ENCODE data around the gene GOLGA1.
"Not testable (repeated sequence)": the region's sequence is repeated elsewhere in the genome, so short reads cannot be mapped to it uniquely, and the experiment has no call there.

GOLGA1 gene

DNA sequence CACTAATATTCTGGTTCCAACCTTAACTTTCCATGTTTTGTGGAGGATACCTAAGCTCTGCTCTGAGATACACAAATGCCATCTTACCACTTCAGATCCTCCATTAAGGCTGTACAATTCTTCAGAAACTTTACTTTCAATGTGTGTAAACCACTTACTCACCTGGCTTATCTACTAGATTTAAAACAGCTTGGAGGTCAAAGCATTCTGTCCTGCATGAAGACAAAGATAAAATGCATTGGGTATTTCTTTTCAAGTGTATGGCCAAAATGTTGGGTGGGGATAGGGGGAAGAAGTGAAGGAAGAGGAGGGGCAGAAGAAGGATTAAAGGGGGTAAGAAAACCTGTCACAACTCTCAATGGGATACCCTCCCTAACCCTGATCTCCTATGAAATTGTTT lies 939 bp downstream of the GOLGA1 start:
- no peak for DNase-seq (ENCODE audit: low read depth)

DNA sequence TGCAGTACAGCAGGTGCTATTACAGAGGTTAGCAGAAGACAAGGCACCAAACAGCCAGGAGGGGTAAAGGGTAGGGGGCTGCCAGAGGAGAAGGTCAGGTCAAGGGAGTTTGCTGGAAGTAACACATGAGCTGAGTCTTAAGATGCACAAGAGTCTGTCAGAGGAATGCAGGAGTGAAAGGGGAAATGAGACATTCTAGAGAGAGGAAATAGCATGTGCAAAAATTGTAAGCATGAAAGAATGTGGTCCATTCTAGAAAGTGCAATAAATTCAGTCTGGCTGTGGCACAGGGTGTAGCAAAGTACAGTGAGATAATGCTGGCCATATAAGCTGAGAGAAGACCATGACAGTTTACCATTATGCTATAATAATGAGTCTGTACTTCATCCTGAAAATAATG lies 6.6 kb downstream of the GOLGA1 start:
- no peak for DNase-seq (ENCODE audit: low read depth)

DNA sequence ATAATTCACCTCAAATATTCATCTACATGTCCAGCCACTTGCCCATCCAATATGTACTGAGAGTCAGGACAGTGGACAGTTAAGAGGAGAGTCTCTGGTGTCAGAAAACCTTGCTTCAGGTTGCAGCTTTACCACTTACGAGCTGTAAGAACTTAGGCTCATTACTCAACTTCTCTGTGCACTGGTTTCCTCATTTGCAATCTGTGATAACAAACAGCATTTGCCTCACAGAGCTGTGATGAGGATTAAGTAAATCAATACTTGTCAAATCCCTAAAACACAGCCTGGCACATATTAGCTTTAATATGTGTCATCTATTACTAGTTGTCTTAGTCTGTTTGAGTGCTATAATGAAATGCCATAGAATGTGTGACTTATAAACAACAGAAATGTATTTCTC lies 8.6 kb downstream of the GOLGA1 start:
- no peak for DNase-seq (ENCODE audit: low read depth)

DNA sequence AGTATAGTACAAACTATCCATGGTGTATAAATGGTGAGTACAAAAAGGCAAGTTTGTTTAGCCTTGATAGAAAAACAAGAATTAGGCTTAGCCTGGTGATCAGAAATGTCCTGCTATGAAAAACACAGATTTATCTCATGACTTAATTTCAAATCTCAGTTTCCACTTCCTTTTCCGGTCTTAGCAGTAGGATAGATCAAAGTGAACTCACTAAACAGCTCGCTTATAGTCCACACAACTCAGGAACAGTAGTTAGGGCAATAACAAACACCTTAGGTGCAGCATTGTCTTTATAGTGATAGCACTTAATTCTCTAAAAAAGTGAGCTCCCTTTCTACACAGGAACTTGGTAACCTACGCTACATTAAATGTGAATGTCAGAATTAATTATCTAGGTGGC lies 11.4 kb downstream of the GOLGA1 start:
- DNase-seq (ENCODE audit: low read depth), result no peak

DNA sequence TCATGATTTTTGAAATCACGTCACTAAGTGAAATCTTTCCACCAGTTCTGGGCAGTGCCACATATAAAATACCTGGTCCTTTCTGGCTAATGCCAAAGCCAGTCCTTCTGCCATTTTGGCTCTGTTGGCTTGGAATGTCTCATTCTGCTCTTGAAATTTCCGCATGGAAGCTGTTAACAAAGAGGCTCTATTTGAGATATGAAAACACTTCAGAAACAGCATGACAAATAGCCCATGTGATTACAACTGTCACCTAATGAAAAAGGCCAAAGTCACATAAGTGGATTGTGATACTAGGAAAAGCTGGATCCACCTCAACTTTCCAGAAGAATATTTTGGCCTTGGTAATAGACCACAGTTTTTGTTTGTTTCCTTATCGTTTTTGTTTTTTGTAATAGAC lies 12.8 kb downstream of the GOLGA1 start:
- no peak for DNase-seq (ENCODE audit: low read depth)

DNA sequence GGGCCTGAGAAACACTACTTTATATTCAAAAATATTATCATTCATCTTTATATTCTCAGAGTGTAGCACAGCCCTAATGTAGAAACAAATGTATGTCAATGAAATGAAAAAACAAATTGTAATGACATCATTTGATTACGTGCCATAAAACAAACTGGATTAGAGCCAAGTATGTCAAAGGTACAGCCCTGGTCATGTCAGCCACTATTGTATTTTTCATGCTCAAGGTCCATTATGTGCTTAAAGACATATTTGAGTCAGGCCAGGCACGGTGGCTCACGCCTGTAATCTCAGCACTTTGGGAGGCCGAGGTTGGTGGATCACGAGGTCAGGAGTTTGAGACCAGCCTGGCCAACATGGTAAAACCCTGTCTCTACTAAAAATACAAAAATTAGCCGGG lies 20.5 kb downstream of the GOLGA1 start:
- not testable (repeated sequence) for DNase-seq (ENCODE audit: low read depth)

DNA sequence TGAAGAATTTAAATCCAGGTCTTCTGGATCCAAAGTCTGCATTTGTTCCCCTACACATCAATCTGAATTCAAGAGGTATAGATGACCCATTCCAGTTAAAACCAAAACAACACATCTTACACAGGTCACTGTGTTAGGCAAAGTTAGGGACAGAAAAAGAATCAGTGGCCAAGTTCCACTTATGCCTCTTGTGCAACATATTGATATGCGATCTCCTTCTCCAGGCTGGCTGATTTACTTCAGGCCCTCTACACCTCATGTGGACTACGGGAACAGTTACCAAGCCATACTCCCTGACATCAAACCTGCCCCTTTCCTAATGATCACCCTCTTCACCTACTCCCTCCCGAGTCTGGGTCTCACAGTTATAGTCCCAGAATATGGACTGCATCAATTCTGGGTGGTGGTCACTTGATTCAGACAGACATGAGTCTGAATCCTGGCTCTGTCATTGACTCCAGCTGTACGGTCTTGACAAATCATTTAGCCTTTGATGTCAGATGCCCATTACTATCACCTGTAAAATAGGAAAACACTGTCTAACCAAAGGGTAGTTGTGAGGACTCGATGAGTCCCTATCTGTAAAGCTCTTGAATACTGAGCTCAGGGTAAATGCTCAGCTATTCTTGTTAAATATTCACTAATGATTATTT lies 26.0 kb downstream of the GOLGA1 start:
- DNase-seq (ENCODE audit: low read depth), result no peak

DNA sequence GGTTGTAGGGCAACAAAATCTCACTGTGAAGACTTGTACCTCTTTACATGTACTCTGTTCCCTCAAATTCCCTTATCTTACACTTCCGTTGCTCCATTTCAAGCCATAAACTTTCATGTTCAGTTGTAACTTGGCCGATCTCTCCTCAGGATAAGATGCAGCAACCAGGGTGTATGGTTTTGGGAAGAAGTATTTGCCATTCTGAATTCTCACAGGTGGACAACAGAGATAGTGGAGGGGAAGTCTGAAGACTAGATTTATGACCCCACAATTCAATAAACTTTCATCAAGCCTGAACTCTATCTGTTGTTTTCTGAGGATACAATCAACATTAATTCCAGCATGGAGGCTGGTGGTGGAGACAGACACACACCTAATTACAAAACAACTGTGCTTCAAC lies 27.5 kb downstream of the GOLGA1 start:
- no peak for DNase-seq (ENCODE audit: low read depth)

DNA sequence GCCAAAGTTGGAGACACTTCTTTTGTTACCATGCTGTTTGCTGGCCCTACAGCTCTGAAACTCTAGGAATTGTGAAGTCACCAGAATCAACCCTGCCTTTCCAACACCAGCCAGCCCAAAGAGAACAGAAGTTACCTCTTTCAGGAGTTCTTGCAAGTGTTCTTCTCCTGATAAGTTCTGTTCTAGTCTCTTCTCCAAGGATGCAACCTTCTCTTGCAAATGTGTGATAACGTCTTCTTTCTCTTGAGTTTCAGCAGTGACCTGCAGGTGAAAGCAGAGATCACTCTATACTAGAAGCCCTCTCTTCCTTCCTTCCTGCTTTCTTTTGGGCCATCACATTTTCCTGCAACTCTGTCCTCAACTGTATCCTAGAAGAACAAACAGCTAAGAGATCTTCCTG lies 29.1 kb downstream of the GOLGA1 start:
- DNase-seq (ENCODE audit: low read depth), result no peak

DNA sequence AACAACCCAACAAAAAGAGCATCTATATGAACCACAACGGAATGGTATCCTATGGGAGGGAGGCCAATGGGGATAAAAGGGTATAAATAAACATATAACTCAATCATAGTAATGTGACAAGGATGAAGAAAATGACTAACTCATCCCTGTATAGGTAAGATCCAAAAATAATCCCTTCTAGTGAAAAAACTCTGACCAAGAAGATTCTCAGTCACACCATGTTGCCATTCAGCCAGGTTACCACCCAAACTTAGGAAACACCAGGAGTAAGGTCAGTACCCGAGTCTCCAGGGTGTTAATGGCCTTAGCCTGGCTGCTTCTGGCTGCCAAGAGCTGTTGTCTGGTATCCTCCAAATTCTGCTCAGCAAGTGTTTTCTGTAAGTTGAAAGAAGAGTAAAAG lies 32.8 kb downstream of the GOLGA1 start:
- no peak for DNase-seq (ENCODE audit: low read depth)

DNA sequence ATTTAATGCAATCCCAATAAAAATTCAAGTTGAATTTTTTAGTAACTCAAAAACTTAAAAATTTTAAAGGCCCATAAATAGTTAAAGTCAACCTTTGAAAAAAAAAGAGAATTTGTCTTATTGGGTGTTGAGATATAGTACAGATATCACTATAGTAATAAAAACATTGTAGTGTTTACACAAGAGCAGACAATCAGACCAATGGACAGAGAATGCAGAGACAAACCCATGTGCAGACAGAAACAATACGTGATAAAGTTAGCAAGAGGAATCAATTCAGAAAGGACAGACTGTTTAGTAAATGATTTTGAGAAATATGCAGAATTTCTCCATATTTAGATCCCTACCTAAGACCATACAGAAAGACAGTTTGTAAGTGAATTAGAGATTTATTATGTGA lies 33.9 kb downstream of the GOLGA1 start:
- DNase-seq (ENCODE audit: low read depth), result no peak

DNA sequence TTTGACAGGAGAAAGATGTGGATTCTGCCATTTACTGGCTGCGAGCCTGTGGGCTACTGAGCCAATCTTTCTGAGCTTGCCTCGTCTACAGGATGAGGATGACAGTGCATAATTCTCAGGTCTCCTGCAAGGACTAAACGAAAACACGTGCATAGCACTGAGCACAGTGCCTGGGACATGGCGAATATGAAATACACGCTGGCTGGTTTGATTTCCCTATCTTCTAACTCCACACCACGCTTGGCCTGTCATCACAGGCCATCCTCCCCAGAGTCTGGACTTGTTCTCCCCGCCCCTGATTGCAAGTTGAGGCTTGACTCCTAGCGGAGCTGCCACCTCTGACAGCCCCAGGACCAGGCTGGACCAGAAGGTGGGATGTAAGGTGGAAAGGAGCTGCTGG lies 41.0 kb downstream of the GOLGA1 start:
- no peak for DNase-seq (ENCODE audit: low read depth)

DNA sequence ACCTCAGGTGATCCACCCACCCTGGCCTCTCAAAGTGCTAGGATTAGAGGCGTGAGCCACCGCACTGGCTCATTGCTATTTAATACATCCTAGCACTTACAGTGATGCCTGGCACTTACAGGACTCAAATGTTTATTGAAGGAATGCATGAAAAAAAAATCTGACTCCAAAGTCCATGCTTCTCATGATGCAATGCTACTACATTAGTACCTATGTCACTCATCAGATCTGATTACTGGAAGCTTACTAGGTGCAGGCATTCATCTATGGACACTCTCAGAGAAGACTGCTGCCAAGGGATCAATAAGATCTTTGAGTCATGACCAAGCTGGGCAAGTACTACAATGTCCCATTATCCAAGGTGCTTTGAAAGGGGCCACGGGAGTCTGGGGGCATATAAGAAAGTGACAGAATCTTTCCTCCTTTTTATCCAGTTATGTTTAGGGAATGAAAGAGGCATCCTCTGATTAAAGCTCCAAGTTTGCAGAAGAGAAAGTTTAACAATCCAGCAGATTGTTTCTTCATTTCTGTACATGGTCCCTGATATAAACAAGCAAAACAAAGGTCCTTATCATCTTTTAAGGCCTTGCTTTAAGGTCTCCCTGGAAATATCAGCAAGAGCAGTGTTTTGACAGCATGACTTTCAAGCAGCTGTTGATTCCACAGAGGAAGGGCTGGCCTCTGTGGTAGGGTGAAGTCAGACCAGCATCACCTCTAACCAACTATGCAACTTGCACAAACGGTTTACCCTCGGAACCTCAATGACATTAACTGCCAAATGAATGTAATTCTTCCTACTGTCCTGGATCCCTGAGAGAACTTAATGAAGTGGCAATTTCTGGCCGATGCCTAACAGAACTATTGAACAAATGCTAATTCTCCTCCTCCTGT lies 43.1 kb downstream of the GOLGA1 start:
- DNase-seq (ENCODE audit: low read depth), result no peak

DNA sequence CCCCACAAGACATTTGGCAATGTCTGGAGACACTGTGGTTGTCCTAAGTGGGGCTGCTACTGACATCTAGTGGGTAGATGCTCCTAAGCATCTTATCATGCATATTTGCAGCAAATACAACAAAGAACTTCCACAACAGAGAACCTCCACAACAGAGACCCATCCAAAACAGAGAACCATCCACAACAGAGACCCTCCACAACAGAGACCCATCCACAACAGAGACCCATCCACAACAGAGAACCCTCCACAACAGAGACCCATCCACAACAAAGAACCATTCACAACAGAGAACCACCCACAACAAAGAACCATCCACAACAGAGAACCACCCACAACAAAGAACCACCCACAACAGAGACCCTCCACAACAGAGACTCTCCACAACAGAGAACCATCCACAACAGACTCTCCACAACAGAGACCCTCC lies 46.1 kb downstream of the GOLGA1 start:
- DNase-seq (ENCODE audit: low read depth), result no peak

DNA sequence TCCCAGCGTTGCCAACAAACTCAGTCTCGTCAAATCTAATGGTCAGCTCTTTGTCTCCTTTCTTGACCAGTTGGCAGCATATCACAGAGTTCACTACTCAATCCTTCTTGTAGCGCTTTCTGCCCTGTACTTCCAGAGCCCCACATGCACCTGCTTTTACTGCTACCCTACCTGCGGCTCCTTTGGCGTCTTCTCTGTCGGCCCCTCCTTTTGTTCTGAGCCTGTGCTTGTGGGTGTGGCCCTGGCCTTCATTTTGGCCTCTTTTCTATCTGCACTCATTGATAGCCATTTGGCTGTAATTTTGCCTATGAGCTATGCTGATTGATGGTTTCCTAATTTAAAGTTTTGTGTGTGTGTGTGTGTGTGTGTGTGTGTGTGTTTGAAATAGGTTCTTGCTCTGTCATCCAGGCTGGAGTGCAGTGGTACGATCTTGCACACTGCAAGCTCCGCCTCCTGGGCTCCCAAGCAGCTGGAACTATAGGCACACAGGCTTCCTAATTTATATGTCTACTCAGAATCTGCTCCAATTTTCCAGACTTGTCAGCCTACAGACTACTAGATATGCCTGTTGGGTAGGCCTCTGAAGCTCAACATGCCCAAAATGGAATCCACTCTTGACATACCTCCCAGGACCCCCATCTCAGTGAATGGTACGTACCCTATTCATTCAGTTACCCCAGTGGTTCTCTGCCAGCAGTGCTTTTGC lies 46.7 kb downstream of the GOLGA1 start:
- DNase-seq (ENCODE audit: low read depth), result no peak

DNA sequence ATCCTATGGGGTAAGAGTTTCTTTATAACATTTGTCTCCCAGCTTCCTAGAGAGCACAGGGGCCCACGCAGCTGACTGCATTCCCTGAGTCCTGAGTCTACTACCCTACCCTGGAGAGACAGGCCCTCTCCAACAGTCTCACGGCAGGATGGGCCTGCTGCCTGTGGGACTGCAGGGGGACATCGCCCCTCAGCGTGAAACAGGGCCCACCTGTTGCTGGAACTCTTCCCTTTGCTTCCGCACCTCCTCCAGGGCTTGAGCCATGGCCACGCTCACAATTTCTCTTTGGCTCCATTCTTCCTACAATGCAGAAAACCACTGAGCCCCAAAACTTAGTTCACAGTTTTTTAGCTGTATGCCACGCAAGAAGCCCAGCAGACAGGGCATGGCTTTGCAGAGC lies 50.7 kb downstream of the GOLGA1 start:
- DNase-seq (ENCODE audit: low read depth), result no peak

DNA sequence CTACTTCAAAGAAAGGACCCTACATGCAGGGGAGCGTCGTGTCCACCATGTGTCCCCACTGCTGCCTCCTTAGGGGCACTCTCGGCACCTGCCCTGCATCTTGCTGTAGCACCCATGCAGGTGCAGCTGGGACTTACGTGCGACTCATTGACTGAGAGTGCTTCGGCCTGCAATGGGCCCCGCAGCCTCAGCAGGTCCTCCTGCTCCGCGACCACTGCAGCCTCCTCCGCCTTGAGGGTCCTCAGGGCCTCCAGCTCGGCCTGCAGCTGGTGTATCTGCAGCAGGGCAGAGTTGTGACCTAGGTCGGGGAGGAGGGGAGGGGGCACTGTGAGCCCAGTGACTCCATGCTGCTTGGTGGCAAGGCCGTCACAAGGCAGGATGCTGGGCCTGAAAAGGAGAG lies 51.9 kb downstream of the GOLGA1 start:
- DNase-seq (ENCODE audit: low read depth), result no peak

DNA sequence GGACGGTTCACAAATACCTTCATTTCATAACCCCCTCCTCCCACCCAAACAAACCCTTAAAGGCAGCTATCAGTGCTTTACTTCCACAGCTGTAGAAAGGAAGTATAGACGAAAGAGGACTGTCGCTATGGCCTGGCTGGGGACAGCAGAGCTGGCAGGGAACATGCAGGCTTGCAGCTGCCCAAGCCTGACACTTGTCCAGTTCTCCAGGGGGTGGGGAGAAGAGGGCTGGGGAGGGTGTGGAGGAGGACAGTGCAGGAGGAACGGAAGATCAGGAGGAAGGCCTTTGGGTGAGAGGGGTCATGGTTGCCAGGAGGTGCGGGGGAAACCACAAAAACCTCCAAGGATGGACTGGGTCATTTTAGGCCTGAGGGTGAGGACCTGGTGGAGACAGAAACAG lies 53.1 kb downstream of the GOLGA1 start:
- no peak for DNase-seq (ENCODE audit: low read depth)

DNA sequence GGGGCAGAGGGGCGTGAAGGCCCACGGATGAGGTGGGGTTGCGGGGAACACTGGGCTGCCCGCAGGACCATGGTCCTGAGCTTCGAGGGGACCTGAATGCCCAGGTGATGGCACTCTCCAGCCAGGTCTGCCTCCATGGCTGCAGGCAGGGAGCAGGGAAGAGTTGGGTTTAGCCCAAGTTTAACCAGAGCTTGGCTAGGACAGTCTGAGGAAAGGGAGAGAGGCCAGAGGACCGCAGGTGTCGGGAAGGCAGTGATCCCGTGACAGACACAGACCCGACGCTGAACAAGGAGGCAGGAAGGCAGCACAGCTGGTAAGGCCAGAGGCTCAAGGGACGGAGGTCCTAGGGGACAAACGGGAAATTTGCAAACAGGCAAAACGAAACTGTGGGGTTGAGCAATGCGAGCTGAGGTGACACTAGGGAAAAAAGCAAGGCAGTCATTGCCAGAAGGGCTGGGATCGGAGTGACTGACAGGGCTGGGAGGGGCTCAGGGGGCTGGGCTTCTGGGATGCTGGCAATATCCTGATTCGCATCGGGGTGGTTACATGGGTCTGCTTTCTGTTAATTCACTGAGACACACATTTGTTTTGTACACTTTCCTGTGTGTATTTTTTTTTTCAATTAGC lies 53.9 kb downstream of the GOLGA1 start:
- no peak for DNase-seq (ENCODE audit: low read depth)

DNA sequence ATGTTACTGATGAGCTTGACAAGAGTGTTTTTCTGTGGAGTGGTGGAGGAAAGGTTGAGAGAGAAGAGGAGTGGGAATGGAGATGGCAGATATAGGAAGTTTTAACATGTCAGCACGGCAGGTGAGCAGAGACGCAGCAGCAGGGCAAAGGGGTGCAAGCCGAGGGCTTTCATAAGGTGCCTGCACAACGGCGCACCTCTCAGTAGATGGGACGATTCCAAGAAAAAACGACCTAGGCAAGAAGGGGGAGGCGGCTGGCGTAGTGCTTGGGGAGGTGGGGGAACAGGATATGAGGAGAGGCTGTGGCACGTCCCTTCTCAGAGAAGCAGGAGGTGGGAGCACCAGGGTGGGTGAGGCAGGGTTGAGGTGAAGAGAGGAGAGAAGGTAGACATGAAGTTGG lies 54.4 kb downstream of the GOLGA1 start:
- DNase-seq (ENCODE audit: low read depth), result no peak

DNA sequence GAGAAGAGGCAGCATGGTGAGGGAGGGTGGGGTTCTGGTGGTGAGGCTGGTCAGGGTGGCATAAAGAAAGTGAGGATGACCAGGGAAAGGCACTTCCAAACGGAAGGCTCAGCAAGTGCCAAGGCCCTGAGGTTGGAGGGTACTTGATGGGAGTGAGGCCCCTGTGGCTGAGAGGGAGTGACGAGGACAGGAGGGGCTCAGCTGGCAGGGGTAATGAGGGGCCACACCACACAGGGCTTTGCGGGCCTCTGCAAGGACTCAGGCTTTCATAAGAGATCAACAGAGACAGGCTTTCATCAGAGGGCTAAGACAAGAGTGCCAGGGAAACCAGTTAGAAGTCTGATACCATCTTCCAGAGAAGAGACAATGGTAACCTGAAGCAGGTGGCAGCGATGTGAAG lies 55.3 kb downstream of the GOLGA1 start:
- DNase-seq (ENCODE audit: low read depth), result no peak

DNA sequence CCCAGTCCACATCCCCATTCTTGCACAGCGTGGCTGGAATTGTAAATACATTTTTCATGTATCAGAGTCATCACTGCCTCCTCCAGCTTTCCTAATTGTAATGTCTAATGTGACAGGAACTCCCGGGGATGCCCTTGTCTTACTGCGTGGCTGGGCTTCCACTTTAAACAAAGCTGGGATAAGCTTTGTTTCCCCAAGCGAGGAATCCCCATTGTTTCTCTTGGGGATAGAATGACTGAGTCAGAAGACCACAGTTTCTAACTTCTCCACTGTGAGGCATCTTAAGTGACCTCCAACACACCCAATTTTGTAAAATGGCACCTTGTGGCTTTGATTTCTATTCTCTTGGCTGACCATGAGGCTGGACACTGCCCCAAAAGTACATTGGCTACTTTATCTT lies 56.5 kb downstream of the GOLGA1 start:
- no peak for DNase-seq (ENCODE audit: low read depth)

DNA sequence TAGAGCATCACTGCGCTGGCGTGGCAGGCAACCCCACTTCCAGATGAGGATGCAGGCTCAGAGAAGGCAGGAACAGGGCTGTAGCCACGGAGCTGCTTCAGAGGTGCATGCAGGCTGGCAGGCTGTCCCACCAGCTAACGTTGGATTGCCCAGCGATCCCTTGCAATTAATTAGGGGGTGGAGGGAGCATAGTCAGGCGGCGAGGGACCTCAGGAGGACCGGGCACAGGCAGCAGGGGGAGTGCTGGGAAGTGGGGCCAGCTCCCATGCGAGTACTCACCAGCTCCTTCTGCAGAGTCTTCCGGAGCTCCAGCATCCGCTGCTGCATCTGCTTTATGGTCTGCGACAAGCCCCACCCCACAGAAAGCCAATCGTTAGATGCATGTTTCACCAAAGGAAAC lies 58.7 kb downstream of the GOLGA1 start:
- DNase-seq (ENCODE audit: low read depth), result no peak

Measured in stimulated activated CD8-positive, alpha-beta memory T cell treated with anti-CD3 and anti-CD28 coated beads, Interleukin-15, amount 100 ng/mL, for 24 hours (primary cell).